Ecto neural progenitor cell (in vitro differentiated cells): ENCODE measurements around the gene CHTF18.

Source experiments
- DNase-seq: peaks from one replicate; pipeline ENCODE4 v3.0.0-alpha.2; 2018; ENCODE audit warnings: low spot score

The CHTF18 gene

DNA sequence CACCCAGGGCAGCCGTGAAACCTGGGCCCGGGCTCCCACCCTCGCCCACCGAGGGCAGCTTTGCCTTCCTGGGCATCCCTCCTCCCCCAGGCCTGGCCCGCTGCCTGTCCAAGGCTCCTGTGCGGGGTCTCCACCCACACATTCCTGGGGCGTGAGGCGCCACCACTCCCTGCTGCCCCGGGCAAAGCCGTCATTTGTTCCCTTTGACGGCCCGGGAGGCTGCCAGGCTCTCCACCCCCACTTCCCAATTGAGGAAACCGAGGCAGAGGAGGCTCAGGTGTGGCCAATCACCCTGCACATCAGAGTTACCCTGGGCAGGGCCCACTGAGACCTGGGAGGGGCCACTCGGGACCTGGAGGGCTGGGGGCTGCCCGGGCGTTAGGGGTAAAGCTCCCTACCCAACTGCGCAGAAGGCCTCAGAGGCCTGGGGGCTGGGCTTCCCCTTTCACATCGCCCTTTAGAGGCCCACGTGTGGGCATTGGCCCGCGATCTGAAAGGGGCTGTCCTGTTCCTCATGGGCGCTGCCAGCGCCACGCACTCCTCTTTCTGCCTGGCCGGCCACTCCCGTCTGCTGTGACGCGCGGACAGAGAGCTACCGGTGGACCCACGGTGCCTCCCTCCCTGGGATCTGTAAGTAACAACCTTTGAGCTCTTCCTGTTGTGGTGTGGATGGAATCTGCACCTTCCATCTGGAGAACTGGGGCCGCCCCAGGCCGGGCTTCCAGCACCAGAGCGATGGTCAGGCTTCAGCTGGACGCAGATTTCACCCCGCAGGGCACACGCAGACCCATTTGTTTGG lies 27.7 kb upstream of the CHTF18 start, which contains the start of gene MSLN:
MSLN (plus strand) TSS at position 190 of the 799 bp plus-strand sequence. CDS start 1,947 bp downstream, outside the sequence.
- DNase-seq, result no peak

DNA sequence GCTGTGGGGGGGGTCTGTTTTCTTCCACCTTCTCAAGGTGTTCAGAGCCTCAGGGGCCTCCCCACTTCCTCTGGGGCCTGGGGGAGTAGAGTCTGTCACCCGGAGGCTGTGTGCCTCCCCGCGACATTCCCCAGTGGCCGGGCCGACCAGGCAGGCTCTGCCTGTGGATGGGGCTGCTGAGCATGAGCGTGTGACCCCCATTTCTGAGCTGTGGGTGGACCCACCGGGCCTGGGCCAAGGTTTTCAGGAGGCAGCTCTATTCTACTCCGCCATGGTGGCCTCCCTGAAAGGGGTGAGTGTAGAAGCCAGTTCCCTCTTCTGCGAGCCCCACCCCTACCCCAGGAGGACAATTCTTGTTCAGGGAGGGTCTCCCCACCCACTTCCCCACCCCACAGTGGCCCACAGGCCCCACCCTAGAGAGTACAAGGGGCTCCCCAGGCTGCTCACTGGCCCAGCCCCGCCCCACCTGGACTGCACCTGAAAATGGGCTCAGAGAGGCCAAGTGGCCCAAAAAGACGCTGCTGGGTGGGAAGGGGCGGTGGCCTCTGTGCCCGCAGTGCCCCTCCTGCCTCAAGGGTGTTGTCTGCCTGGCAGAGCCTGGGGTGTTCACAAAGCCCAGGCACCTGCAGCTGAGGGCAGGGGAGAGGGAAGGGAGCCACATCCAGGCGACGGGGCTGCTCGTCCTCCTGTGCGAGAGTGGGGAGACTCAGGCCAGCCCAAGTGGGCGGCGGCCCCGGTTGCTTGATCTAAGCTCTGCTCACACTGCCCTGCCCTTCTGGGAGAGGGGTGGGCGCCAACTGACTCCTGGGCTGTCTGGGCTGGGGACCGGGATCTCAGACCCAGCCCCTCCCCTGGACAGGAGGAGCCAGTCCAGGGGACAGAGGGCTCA lies 26.6 kb upstream of the CHTF18 start:
- no peak for DNase-seq

DNA sequence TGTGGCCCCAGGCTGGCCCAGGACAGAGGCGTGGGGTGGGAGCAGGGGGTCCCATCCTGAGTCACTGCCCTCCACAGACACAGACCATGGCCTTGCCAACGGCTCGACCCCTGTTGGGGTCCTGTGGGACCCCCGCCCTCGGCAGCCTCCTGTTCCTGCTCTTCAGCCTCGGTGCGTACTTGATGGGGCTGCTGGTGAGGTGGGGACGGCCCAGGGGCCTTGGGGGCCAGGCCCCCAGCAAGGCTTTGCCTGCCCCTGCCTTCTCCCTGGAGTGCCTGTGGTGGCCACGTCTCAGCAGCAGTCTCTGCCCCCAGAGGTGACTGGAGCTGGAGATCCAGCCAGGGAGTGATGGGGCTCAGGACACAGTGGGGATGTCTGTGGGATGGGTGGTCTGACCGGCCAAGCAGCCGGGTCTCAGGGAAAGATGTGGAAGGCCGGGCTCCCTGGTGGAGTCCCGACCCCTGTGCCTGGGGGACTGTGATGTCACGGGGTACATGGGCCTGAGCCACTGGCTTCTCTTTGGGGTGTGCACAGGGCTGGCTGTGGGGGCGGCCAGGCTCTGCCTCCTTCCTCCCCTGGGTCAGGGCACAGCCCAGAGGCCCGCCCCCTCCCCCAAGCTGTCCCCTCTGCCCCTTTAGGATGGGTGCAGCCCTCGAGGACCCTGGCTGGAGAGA lies 25.7 kb upstream of the CHTF18 start:
- no peak for DNase-seq

DNA sequence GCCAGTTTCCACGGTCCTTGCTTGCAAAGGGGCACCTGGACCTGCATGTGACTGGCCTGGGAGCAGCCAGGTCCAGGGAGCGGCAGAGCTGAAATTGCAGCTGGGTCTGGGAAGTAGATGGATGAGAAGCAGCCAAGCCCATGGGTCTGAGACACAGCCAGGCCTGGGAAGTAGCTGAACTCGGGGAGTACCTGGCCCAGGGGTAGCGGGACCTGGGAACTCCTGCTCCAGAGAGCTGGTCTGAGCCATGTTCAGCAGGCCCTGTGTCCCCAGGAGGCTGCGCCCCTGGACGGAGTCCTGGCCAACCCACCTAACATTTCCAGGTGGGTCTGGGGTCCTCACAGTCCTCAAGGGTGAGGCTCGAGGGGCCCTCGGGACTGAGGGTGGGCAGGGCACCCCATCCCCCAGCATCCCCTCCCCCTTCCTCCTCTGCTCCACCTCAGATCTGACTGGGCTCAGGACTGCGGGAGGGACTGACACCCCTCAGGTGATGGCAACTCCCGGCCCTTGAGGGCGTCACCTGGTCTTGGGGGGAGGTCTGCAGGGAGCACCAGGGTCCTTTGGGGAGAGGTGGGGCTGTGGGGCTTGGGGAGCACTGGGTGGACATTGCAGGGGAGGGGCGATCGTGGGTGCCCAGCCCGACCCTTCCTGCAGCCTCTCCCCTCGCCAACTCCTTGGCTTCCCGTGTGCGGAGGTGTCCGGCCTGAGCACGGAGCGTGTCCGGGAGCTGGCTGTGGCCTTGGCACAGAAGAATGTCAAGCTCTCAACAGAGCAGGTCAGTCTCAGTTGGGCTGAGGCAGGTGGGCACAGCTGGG lies 24.8 kb upstream of the CHTF18 start:
- DNase-seq, result no peak

DNA sequence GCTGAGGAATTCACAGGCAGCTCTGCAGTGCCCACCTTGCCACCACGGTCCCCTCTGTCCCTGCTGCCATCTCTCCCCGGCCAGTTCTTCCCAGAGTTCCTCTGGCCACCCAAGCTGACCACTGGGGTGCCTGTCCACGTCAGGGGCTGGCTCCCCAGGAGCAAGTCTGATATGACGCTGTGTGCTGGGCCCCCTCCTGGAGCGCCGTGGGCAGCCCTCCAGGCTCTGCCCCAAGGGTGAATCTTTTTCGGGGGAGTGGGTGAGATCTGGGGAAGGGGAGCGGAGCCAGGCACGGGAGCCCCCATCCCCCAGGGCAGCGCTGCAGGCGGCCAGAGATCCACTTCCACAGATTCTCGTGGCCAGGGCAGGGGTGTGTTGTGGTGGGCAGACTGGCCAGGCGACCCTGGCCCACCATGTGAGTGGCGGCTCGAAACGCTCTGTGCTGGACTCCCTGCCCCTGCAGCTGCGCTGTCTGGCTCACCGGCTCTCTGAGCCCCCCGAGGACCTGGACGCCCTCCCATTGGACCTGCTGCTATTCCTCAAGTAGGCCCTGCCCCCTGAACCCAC lies 24.2 kb upstream of the CHTF18 start:
- no peak for DNase-seq

DNA sequence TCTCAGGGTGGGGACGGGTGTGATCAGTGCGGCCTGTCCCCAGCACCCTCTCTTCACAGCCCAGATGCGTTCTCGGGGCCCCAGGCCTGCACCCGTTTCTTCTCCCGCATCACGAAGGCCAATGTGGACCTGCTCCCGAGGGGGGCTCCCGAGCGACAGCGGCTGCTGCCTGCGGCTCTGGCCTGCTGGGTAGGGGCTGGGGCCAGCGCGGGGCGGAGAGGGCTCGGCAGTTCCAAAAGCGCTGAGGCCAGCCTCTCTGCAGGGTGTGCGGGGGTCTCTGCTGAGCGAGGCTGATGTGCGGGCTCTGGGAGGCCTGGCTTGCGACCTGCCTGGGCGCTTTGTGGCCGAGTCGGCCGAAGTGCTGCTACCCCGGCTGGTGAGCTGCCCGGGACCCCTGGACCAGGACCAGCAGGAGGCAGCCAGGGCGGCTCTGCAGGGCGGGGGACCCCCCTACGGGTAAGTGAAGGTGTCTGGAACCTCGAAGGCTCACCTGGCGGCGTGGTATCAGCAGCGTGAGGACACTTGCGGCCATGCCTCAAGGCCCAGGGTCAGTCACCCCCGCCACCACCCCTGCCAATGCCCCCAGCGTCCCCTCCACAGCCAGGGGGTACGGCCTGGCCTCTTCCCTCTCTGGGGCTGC lies 23.5 kb upstream of the CHTF18 start:
- no peak for DNase-seq

DNA sequence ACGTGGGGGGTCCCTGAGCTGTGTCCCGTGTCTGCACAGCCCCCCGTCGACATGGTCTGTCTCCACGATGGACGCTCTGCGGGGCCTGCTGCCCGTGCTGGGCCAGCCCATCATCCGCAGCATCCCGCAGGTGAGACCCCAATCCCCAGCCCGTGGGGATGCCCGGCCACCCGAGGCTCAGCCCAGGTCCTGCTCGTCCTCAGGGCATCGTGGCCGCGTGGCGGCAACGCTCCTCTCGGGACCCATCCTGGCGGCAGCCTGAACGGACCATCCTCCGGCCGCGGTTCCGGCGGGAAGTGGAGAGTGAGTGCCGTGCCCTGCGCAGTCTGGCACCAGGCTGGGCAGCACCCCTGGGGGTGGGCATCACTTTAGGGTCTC lies 22.9 kb upstream of the CHTF18 start:
- DNase-seq, result no peak

DNA sequence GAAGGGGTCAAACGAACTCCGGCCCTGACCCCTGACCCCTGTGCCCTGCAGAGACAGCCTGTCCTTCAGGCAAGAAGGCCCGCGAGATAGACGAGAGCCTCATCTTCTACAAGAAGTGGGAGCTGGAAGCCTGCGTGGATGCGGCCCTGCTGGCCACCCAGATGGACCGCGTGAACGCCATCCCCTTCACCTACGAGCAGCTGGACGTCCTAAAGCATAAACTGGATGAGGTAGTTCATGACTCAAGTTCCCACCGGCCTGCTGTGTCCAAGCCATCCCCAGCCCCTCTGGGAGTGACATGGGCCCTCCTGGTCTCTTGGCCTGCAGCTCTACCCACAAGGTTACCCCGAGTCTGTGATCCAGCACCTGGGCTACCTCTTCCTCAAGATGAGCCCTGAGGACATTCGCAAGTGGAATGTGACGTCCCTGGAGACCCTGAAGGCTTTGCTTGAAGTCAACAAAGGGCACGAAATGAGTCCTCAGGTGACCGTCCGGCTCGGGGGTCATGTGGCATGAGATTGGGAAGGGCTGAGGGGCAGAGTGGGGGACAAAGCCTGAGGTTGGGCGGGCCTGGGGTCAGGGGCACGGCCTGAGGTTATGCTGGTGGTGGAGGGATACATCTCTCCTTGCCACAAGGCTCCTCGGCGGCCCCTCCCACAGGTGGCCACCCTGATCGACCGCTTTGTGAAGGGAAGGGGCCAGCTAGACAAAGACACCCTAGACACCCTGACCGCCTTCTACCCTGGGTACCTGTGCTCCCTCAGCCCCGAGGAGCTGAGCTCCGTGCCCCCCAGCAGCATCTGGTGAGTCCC lies 22.2 kb upstream of the CHTF18 start:
- DNase-seq, result no peak

DNA sequence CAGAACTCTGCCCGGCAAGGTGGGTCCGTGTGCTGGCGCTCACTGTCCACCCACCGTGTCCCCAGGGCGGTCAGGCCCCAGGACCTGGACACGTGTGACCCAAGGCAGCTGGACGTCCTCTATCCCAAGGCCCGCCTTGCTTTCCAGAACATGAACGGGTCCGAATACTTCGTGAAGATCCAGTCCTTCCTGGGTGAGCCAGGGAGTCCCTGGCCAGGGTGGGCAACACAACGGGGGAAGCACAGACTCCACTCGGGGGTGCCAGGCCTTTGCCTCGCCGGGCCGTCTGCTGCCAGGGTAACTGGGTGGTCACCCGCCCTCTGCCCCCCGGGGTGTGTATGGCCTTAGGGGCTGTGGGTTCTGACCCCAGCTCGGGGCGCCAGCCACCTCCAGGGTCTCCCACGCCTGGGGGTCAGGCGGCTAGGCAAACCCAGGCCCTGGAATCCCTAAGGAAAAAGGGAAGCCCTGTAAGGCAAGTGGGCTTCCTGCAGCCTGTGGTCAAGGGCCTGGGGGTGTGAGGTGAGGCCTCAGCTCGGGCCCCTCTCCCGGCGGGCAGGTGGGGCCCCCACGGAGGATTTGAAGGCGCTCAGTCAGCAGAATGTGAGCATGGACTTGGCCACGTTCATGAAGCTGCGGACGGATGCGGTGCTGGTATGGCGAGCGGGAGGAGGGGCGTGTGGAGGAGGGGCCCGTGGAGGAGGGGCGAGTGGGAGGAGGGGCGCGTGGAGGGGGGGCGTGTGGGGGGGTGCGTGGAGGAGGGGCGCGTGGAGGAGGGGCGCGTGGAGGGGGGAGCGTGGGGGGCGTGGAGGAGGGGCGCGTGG lies 21.4 kb upstream of the CHTF18 start:
- DNase-seq, result no peak

DNA sequence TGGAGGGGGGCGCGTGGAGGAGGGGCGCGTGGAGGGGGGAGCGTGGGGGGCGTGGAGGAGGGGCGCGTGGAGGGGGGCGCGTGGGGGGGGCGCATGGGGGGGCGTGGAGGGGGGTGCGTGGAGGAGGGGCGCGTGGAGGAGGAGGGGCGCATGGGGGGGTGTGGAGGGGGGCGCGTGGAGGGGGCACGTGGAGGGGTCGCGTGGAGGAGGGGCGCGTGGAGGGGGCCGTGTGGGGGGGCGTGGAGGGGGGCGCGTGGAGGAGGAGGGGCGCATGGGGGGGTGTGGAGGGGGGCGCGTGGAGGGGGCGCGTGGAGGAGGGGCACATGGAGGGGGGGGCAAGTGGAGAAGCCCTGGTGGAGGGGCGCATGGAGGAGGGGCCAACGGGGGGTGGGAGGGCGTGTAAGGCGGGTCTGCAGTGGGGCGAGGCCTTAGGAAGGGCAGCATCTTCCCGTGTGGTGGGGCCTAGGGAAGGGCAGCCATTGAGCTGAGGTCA lies 20.6 kb upstream of the CHTF18 start:
- DNase-seq, result no peak

DNA sequence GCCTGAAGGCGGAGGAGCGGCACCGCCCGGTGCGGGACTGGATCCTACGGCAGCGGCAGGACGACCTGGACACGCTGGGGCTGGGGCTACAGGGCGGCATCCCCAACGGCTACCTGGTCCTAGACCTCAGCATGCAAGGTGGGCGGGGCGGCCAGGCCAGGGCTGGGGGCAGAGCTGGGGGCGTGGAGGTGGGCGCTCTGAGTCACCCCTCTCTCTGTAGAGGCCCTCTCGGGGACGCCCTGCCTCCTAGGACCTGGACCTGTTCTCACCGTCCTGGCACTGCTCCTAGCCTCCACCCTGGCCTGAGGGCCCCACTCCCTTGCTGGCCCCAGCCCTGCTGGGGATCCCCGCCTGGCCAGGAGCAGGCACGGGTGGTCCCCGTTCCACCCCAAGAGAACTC lies 20.0 kb upstream of the CHTF18 start:
- no peak for DNase-seq

DNA sequence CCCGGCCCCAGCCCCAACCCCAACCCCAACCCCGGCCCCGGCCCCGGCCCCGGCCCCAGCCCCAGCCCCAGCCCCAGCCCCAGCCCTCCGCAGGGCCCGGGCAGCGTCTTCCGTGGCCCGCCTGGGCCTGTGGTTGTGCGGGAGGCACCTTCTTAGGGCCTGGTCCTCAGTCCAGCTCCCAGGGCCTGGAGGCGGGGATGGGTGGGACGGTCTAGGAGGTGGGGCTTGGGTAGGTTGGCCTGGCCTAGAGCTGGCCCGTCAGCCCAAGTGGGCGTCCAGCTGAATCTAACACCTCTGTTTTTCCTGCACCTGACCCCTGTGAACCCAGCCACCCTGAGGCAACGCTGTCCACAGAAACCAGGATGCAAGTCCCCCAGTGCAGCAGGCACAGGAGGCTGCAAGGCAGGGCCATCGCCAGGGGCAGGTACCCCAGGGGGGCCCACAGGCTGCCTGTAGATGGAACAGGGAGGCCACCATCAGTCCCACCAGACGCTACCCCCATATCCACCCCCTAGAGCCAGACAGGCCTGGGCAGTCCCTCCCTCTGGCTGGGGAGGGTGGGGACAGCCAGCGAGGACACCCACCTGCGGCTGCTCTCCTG lies 19.1 kb upstream of the CHTF18 start:
- DNase-seq, result no peak

DNA sequence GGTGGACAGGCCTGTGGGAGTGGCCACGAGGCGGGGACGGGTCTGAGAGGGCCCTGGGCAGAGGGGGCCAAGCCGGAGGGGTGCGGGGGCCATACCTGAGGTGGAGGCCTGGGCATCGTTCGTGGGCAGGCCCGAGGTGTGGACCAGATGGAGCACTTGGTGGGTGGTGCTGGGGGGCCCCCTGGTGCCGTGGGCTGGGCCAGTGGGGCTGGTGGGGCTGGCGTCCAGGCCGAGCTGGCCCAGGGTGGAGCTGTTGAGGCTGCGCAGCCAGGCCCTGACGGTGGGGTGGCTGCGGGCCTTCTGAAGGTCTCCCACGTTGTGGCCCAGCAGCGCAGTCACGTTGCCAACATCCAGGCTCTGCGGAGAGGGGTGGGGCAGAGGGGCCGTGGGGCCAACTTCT lies 18.5 kb upstream of the CHTF18 start:
- no peak for DNase-seq

DNA sequence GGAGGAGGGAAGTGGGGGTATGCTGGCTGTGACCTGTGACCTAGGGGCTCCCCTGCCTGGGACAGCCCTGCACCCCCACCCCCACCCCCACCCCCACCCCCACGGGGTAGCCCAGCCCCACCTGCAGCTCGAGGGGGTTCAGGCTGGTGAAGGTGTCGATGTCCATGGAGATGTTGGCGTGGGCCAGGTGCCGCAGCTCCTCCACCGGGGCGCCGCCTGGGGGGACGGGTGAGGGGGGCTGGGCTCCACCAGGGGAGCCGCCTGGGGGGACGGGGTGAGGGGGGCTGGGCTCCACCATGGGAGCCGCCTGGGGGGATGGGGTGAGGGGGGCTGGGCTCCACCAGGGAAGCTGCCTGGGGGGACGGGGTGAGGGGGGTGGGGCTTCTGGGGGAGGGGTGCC lies 18.0 kb upstream of the CHTF18 start:
- DNase-seq, result no peak

DNA sequence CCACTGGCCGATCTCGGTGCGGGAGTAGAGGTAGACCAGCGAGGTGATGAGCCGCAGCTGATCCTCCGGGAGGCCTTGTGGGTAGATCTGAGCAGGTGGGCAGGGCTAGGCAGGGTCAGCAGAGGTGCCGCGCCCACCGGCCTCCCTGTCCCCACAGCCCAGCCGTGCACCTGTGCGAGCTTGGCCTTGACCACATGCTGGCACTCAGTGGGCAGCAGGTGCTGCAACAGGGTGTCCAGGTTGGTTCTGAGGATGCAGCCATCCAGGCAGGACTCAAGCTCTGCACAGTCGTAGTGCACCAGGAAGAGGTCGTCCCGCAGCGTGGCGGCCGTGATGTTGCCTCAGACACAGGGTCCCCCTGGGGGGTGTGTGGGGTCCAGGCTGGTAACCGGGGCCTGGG lies 15.5 kb upstream of the CHTF18 start:
- no peak for DNase-seq

DNA sequence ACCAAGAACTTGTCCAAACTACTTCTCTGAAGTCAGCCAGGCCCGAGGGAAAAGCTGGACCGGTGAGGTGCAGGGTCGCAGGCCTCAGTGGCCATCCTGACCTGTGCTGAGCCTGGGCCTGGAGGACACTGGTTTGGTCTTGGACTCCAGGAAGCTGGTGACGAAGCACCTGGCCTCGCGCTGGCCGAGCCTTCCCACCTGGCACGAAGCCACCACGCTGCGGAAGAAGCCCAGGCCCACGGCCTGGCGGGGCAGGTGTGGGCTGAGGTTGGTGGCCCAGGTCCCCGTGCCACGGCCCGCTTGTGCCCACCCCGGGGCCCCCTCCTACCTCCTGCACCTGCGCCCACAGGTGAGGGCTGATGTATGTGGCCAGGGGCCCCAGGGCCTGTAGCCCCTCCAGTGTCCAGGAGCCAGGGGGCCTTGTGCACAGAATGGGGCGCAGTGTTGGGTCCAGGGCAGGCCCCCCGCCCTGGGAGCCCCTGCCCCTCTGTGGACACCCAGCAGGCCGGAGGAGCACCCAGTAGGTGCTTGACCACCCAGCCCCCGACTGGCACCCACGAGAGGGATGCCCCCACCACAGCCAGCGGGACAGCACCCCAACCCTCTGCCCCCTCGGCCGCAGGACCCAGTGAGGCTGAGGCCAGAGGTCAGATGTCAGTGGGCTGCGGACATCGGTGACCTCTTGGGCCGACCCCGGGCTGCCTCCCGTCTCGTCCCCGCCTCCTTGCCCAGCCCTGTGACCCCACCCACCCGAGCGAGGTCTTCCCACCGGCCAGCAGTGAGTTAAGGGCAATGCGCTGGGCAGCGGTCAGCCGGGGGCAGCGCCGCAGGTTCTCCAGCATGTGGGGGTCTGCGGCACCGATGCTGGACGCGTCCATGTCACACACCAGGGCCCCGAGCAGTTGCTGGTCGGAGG lies 14.1 kb upstream of the CHTF18 start:
- no peak for DNase-seq

DNA sequence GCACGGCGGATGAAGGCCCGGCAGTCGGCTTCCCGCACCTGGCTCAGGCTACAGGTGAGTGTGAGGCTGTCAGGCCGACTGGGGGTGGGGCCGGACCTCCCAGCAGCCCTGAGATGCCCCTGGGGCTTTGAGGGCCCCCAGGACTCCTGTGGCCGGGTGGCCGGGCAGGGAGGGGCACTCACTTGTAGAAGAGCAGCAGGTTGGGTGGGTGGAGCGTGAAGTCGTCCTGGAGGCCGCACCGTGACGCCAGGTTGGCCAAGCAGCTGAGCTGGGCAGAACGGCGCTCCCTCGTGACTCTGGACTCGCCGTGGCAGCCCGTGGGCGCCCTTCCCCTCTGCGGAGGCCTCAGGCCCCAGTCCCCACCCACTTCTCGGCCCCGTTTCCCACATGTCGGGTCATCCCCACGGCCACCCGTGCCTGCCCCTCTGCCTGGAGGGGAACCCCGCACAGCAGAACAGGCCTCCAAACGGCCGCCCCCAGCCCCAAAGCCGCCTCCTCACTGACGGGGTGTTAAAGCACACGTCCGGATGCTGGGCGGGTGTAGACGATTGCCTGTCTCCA lies 13.1 kb upstream of the CHTF18 start:
- no peak for DNase-seq
